HEK293 (cell line): ENCODE measurements around the gene ANTXRL.

Experiments
- CTCF ChIA-PET: fragments of 350-600 bp; formaldehyde crosslinking; extraction: SDS; loops from one replicate; lab custom pipeline; 2021; ENCODE audit warnings: antibody characterized with exemption; lab: Yijun Ruan, JAX
- POLR2A ChIA-PET: fragments of 300-600 bp; formaldehyde crosslinking; extraction: SDS; loops from one replicate; lab custom pipeline; 2020; ENCODE audit warnings: antibody characterized with exemption, inconsistent platforms; lab: Yijun Ruan, JAX
- H3K27ac ChIP-seq: fragments of 200-500 bp; sonication (Bioruptor generic); 2 replicates; pipeline ENCODE4 v1.5.1; 2014; ENCODE audit warnings: low read depth, low read length, control low read depth, inconsistent platforms; ENCODE audit errors: extremely low read depth
- H3K36me3 ChIP-seq, 2 experiments: fragments of 200-500 bp in 1 of 2; sonication (Bioruptor generic) in 1 of 2; 1 replicate in 1 of 2; 2 replicates in 1 of 2; pipeline ENCODE4 v1.5.1; 2014 to 2017; ENCODE audit warnings: inconsistent platforms in 2 of 2, low read length in 2 of 2; ENCODE audit not compliant: control insufficient read depth in 2 of 2, insufficient read depth in 1 of 2
- H3K4me1 ChIP-seq: fragments of 200-500 bp; sonication (Bioruptor generic); 2 replicates; pipeline ENCODE4 v1.5.1; 2014; ENCODE audit warnings: mild to moderate bottlenecking, low read length, inconsistent platforms; ENCODE audit not compliant: control insufficient read depth, insufficient read depth
- H3K4me3 ChIP-seq: 2 replicates; pipeline ENCODE4 v1.5.1; 2011; ENCODE audit warnings: low read depth, mild to moderate bottlenecking, control low read depth, low read length, moderate library complexity
- H3K9me3 ChIP-seq: fragments of 200-500 bp; sonication (Bioruptor generic); 2 replicates; pipeline ENCODE4 v1.5.1; 2014; ENCODE audit warnings: low read depth, low read length, inconsistent platforms; ENCODE audit not compliant: control insufficient read depth, insufficient read depth
- BCL11A ChIP-seq: fragments of 450-650 bp; formaldehyde crosslinking; IDR thresholded peaks from 2 replicates; pipeline ENCODE4 v1.5.1; 2016; ENCODE audit warnings: low read depth, missing biosample characterization, missing genetic modification characterization
- EGR2 ChIP-seq: fragments of 450-650 bp; formaldehyde crosslinking; IDR thresholded peaks from 2 replicates; pipeline ENCODE4 v1.5.1; 2016; ENCODE audit warnings: low read depth, missing biosample characterization, missing genetic modification characterization
- GLIS2 ChIP-seq: fragments of 450-650 bp; formaldehyde crosslinking; IDR thresholded peaks from 2 replicates; pipeline ENCODE4 v1.5.1; 2016; ENCODE audit warnings: missing biosample characterization, missing genetic modification characterization
- HOXD13 ChIP-seq: sonication (generic); formaldehyde crosslinking; IDR thresholded peaks from 2 replicates; pipeline ENCODE4 v1.8.0; 2022; ENCODE audit warnings: missing genetic modification reagents, borderline replicate concordance
- KLF16 ChIP-seq: fragments of 450-650 bp; formaldehyde crosslinking; IDR thresholded peaks from 2 replicates; pipeline ENCODE4 v1.5.1; 2017; ENCODE audit warnings: missing biosample characterization, missing genetic modification characterization
- KLF7 ChIP-seq: fragments of 450-650 bp; formaldehyde crosslinking; IDR thresholded peaks from 2 replicates; pipeline ENCODE4 v1.5.1; 2016; ENCODE audit warnings: missing biosample characterization, missing genetic modification characterization, borderline replicate concordance
- MEIS1 ChIP-seq: sonication (generic); formaldehyde crosslinking; IDR thresholded peaks from 2 replicates; pipeline ENCODE4 v1.8.1; 2022; ENCODE audit warnings: missing genetic modification reagents, mild to moderate bottlenecking, borderline replicate concordance
- SP3 ChIP-seq: fragments of 450-650 bp; formaldehyde crosslinking; IDR thresholded peaks from 2 replicates; pipeline ENCODE4 v1.5.1; 2016; ENCODE audit warnings: missing biosample characterization, missing genetic modification characterization
- ZBTB48 ChIP-seq: fragments of 450-650 bp; formaldehyde crosslinking; IDR thresholded peaks from 2 replicates; pipeline ENCODE4 v1.5.1; 2016; ENCODE audit warnings: missing biosample characterization, missing genetic modification characterization
- ZNF175 ChIP-seq: fragments of 450-650 bp; formaldehyde crosslinking; IDR thresholded peaks from 2 replicates; pipeline ENCODE4 v1.5.1; 2016; ENCODE audit warnings: missing biosample characterization, missing genetic modification characterization
- ZNF211 ChIP-seq: fragments of 450-650 bp; formaldehyde crosslinking; IDR thresholded peaks from 2 replicates; pipeline ENCODE4 v1.5.1; 2016; ENCODE audit warnings: low read depth, missing biosample characterization, missing genetic modification characterization
- ZNF23 ChIP-seq: fragments of 450-650 bp; formaldehyde crosslinking; IDR thresholded peaks from 2 replicates; pipeline ENCODE4 v1.5.1; 2016; ENCODE audit warnings: missing biosample characterization, missing genetic modification characterization, borderline replicate concordance
- ZNF341 ChIP-seq: fragments of 450-650 bp; formaldehyde crosslinking; IDR thresholded peaks from 2 replicates; pipeline ENCODE4; 2016; ENCODE audit warnings: low read depth, missing biosample characterization, missing genetic modification characterization
- ZNF350 ChIP-seq: fragments of 450-650 bp; formaldehyde crosslinking; IDR thresholded peaks from 2 replicates; pipeline ENCODE4 v1.5.0; 2017; ENCODE audit warnings: missing biosample characterization, mild to moderate bottlenecking, missing genetic modification characterization
- ZNF521 ChIP-seq: fragments of 450-650 bp; formaldehyde crosslinking; IDR thresholded peaks from 2 replicates; pipeline ENCODE4 v1.5.1; 2017; ENCODE audit warnings: missing biosample characterization, mild to moderate bottlenecking, missing genetic modification characterization
- ZNF600 ChIP-seq: fragments of 450-650 bp; formaldehyde crosslinking; IDR thresholded peaks from 2 replicates; pipeline ENCODE4 v1.5.1; 2016; ENCODE audit warnings: missing biosample characterization, missing genetic modification characterization
- ZNF621 ChIP-seq: fragments of 450-650 bp; formaldehyde crosslinking; IDR thresholded peaks from 2 replicates; pipeline ENCODE4 v1.5.1; 2017; ENCODE audit warnings: missing biosample characterization, missing genetic modification characterization
- ZNF624 ChIP-seq: fragments of 450-650 bp; formaldehyde crosslinking; IDR thresholded peaks from 2 replicates; pipeline ENCODE4 v1.5.1; 2017; ENCODE audit warnings: missing biosample characterization, missing genetic modification characterization
- ZNF768 ChIP-seq: fragments of 450-650 bp; formaldehyde crosslinking; IDR thresholded peaks from 2 replicates; pipeline ENCODE4 v1.5.1; 2018; ENCODE audit warnings: missing biosample characterization, mild to moderate bottlenecking, missing genetic modification characterization
- ZNF777 ChIP-seq: fragments of 450-650 bp; formaldehyde crosslinking; IDR thresholded peaks from 2 replicates; pipeline ENCODE4 v1.5.1; 2017; ENCODE audit warnings: missing biosample characterization, missing genetic modification characterization, borderline replicate concordance
- ZNF785 ChIP-seq: fragments of 450-650 bp; formaldehyde crosslinking; IDR thresholded peaks from 2 replicates; pipeline ENCODE4 v1.5.1; 2016; ENCODE audit warnings: missing biosample characterization, missing genetic modification characterization
- ZSCAN18 ChIP-seq: fragments of 450-650 bp; formaldehyde crosslinking; IDR thresholded peaks from 2 replicates; pipeline ENCODE4 v1.5.1; 2016; ENCODE audit warnings: missing biosample characterization, missing genetic modification characterization

Gene ANTXRL

DNA sequence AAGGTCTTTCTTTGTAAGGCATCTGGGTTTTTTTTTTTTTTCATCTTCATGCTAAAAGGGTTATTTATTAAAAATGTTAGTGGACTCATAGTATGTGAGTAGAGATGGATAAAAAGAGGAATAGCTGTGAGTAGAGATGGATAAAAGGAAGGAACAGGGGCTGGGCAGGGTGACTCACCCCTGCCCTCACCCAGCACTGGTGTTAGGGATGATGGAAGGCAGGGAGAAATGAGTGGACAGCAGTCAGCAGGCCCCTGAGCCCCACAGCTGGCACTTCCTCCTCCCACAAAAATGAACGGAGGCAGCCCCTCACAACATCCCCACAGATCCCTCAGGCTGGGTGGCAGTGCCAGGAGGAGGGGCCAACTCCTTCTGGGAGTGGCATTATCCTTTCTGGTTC, 39.3 kb downstream of the ANTXRL start (continued):
- TF ChIP-seq ZNF341 (tag by site-specific recombination) (no peak), ZNF211 (tag by site-specific recombination) (no peak)

DNA sequence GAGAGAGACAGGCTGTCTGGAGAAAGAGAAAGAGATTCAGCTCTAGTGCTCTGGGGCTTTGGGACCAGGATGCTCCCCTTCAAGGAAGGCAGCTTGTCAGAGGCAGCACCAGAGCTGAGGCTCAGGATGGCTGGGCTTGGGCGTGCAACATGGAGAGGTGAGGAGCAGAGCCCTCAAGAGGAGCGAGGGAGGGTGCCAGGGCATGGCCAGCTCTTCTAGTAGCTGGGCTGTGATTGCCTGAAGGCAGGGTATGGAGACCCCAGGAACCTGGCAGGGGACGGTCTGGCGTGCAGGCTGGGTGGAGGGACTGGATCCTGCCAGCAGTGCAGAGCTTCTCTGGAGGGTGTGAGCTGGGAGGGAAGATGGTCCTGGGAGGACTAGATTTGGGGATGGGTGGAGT, 40.2 kb downstream of the ANTXRL start:
- Histone ChIP-seq H3K4me1 (no peaks in the 10 kb centered on the region), H3K9me3 (no peaks in the 10 kb centered on the region), H3K4me3 (no peak overlapping the region), H3K27ac (no peak overlapping the region), H3K36me3 (no peaks in the 10 kb centered on the region)
- TF ChIP-seq ZNF175 (tag by site-specific recombination): no peak
- no peak for TF ChIP-seq KLF16 (tag by site-specific recombination)
- TF ChIP-seq ZNF624: no peak
- TF ChIP-seq ZNF350 (tag by site-specific recombination): no peak
- TF ChIP-seq ZBTB48 (tag by site-specific recombination): no peak
- no peak for TF ChIP-seq ZNF768 (tag by site-specific recombination)
- no peak for TF ChIP-seq GLIS2 (tag by site-specific recombination)
- TF ChIP-seq EGR2 (tag by site-specific recombination): no peak
- TF ChIP-seq ZNF600 (tag by site-specific recombination): no peak
- no peak for TF ChIP-seq ZNF521 (tag by site-specific recombination)
- TF ChIP-seq ZNF785 (tag by site-specific recombination): no peak
- no peak for TF ChIP-seq ZNF777
- TF ChIP-seq ZSCAN18 (tag by site-specific recombination): no peak
- no peak for TF ChIP-seq ZNF23
- no peak for TF ChIP-seq SP3 (tag by site-specific recombination)
- TF ChIP-seq ZNF621 (tag by site-specific recombination): no peak
- no peak for TF ChIP-seq HOXD13 (CRISPR knock-in tag)
- TF ChIP-seq BCL11A: no peak
- CTCF ChIA-PET: interaction anchor here (0.8 kb wide), 1 partner anchor 81 kb away, joined by 5 read pairs; no protein-coding TSS in a partner anchor
- POLR2A ChIA-PET: no interaction called here

DNA sequence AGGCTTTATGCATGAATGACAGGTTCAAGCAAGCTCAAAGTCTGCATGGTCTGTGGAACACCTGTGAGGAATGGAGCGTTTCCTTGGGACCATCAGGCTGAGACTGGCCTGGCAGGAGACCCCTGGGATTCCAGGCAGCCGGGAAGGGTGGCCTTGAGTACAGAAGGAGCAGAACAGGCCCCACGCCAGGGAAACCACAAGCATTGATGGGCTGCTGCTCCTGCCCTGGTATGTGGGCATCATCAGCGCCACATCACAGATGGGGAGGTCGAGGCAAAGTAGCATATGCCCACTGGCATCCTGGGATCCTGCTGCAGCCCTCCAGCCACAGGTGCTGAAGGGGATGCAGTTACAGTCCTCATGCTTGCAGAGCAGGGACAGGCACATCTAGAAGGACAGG, 40.9 kb downstream of the ANTXRL start:
- H3K4me3 ChIP-seq: no peak overlapping the region
- CTCF ChIA-PET: interaction anchor here (0.6 kb wide), 1 partner anchor 98 kb away, joined by 3 read pairs; no protein-coding TSS in a partner anchor
- H3K9me3 ChIP-seq: no peaks in the 10 kb centered on the region
- H3K4me1 ChIP-seq: no peaks in the 10 kb centered on the region
- POLR2A ChIA-PET: no interaction called here
- no peaks in the 10 kb centered on the region for H3K36me3 ChIP-seq
- no peak overlapping the region for H3K27ac ChIP-seq
- TF ChIP-seq KLF7 (tag by site-specific recombination) (no peak), MEIS1 (CRISPR knock-in tag) (no peak)
